MG63 (cell line): Measurements from ENCODE around the gene MLH3. TPM values are rescaled to one million over a fixed set of nuclear protein-coding genes. Genes with fewer than 3 reads are reported as not detected.
"Not testable (repeated sequence)": the region's sequence is repeated elsewhere in the genome, so short reads cannot be mapped to it uniquely, and the experiment has no call there.

Experiments used
- DNase-seq: peaks from one replicate; pipeline ENCODE4 v3.0.0-alpha.2; 2020
- H3K27me3 ChIP-seq: fragments of 250-450 bp; sonication (Bioruptor Pico); 2 replicates; pipeline ENCODE4 v1.5.1; 2020; ENCODE audit warnings: mild to moderate bottlenecking, moderate library complexity
- H3K36me3 ChIP-seq: fragments of 250-450 bp; sonication (Bioruptor Pico); 2 replicates; pipeline ENCODE4 v1.5.1; 2020; ENCODE audit warnings: mild to moderate bottlenecking, moderate library complexity
- H3K4me3 ChIP-seq: fragments of 250-450 bp; sonication (Bioruptor Pico); 2 replicates; pipeline ENCODE4 v1.5.1; 2020; ENCODE audit warnings: mild to moderate bottlenecking, moderate library complexity
- H3K9me3 ChIP-seq: fragments of 250-450 bp; sonication (Bioruptor Pico); 2 replicates; pipeline ENCODE4 v1.5.1; 2020; ENCODE audit warnings: mild to moderate bottlenecking, moderate library complexity
- total RNA-seq: library from RNA; depleted of rRNA; stranded (reverse); fragments of >200 nt; shearing (Covaris generic); gene quantifications from 2 replicates; pipeline ENCODE4 v1.2.3, GENCODE V29; 2014; ENCODE audit warnings: low replicate concordance

MLH3 gene
- total RNA-seq, 1 experiment from 2014 or later: 9.0 TPM

DNA sequence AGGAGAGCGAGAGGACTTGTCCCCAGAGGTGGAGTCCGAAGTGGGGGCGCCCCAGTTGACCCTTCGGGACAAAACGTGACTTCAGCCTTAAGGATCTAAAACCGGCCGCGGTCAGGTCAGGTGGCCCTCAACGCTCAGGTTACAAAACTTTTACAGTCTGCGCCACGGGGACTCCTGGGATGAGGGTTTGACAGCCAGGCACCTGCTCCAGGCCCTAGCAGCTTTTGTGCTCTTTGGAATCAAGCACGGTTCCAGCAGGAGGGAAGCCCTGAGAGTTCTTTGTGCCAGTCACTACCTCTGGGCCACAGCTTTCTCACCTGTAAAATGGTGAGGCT is 18.5 kb upstream of the MLH3 start:
- Histone ChIP-seq H3K9me3 (no peaks in the 10 kb centered on the region), H3K4me3 (peak overlapping the region; percentile 45), H3K36me3 (no peaks in the 10 kb centered on the region), H3K27me3 (no peaks in the 10 kb centered on the region)
- no peak for DNase-seq

DNA sequence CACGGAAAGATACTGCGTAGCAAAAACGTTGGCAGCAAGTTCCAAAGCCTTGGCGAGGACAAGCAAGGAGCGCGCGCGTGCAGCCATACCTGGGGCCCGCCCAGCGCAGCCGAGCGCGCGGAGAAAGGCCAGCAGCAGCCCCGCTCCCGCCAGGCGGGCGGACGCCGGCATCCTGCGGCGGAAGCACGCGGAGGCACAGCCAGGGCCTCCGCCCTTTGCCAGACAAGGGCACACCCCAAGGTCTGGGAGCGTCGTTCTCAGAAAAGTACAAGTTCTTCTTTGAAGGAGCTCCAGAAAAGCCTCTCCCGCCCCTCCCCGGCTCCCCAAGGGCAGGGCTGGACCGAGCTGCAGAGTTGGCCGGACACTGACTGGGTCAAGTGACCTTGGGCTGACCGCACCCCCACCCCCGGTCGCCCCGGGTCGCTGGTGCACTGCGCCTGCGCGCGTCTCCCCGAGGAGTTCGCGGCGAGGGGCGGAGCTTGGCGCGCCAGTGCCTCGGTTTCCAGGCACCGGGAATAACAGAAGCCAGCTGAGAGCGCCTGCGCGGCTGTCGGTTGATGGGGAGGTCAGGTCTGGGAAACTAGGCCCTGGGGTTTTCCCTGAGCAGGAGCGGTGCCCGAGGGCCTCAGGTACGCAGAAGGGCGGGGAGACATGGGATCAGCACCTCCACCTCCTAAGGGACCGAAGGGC is 18.0 kb upstream of the MLH3 start, which contains the start of gene ZC2HC1C:
TSS of gene ZC2HC1C (plus strand) at position 521 of the 690 bp plus-strand sequence. CDS start 933 bp downstream, outside the sequence.
- H3K27me3 ChIP-seq: no peaks in the 10 kb centered on the region
- H3K36me3 ChIP-seq: no peaks in the 10 kb centered on the region
- DNase-seq: peak; percentile 87
- H3K9me3 ChIP-seq: no peaks in the 10 kb centered on the region
- H3K4me3 ChIP-seq: peak within 1 kb of the TSS; percentile 45

DNA sequence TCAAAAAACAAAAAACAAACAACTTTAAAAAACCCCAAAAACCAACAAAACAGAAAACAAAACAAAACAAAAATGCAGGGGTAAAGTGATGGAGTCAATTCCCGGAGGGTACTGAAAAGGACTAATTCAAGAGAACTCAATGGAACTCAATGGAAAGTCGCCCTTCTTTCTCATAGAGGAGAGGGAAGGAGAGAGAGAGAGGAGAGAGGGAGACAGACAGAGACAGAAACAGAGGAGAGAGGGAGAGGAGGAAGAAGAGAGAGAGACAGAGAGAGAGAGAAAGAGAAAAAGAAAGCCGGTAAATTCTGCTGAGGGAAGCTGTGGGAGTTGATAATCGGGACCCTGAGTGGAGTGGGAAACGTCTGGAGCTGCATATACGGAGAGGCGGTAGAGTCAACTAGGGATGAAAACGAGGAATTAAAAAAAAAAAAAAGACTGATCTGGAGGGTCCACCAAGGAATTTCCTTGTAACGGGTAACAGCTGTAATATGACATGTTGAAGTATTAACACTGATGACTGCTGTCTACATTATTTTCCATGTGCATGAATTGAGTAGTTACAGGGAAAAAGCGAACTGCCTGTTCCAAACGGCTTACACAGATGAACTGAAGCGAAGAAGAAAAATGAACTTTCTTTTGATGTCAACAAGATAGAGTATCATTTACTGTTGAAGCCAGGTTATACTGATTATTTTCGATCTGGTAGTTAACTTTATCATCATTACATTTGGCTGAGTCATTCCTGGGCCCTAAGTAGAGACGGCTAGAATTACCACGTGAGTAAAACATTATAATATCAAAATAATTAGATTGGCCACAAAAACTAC is 17.2 kb upstream of the MLH3 start:
- H3K36me3 ChIP-seq: no peaks in the 10 kb centered on the region
- H3K27me3 ChIP-seq: no peaks in the 10 kb centered on the region
- H3K4me3 ChIP-seq: peak overlapping the region; percentile 45
- no peak for DNase-seq
- no peaks in the 10 kb centered on the region for H3K9me3 ChIP-seq

DNA sequence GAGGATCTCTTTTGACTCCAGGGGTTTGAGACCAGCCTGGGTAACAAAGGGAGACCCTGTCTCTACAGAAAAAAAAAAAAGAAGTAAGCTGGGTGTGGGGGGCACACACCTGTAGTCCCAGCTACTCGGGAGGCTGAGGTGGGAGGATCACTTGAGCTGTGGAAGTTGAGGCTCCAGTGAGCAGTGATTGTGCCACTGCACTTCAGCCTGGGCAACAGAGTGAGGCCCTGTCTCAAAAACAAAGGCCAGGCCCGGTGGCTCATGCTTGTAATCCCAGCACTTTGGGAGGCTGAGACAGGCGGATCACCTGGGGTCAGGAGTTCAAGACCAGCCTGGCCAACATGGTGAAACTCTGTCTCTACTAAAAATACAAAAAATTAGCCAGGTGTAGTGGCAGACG is 16.5 kb upstream of the MLH3 start:
- not testable (repeated sequence) for H3K36me3 ChIP-seq, H3K27me3 ChIP-seq, H3K9me3 ChIP-seq, DNase-seq
- peak overlapping the region; percentile 45 for H3K4me3 ChIP-seq

DNA sequence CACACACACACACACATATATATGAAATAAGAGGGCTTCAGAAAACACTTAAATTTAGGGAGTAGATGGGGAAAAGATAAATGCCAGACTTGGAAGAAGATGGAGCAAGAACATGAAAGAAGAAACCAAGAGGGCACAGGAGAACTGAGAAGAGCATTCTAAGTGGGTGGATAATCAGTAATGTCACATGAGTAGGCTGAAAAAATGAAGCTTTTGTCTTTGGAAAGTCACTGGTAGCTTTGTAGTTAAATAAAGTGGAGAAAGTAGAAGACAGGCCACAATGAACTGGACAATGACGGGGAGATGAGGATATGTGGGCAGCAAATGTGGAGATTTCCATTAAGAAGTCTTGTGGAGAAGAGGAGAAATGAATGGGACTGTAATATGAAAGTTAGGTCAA is 15.9 kb upstream of the MLH3 start:
- Histone ChIP-seq H3K27me3 (no peaks in the 10 kb centered on the region), H3K36me3 (no peaks in the 10 kb centered on the region), H3K4me3 (no peak overlapping the region), H3K9me3 (no peaks in the 10 kb centered on the region)
- DNase-seq: no peak

DNA sequence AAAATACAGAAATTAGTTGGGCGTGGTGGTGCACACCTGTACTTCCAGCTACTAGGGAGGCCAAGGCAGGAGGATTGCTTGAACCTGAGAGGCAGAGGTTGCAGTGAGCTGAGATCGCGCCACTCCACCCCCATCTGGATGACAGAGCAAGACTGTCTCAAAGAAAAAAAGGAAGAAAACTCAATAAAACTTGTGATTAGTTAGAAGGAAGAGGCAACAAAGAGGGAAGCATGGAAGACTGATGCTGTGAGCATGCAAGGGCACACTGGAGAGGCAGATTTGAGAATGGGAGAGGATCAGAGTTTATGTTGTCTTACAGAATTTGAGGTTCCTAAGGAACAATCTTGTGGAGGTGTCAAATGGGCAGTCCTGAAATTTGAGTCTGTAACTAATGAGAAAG is 15.4 kb upstream of the MLH3 start:
- H3K4me3 ChIP-seq: no peak overlapping the region
- H3K27me3 ChIP-seq: no peaks in the 10 kb centered on the region
- H3K9me3 ChIP-seq: no peaks in the 10 kb centered on the region
- no peak for DNase-seq
- H3K36me3 ChIP-seq: no peaks in the 10 kb centered on the region

DNA sequence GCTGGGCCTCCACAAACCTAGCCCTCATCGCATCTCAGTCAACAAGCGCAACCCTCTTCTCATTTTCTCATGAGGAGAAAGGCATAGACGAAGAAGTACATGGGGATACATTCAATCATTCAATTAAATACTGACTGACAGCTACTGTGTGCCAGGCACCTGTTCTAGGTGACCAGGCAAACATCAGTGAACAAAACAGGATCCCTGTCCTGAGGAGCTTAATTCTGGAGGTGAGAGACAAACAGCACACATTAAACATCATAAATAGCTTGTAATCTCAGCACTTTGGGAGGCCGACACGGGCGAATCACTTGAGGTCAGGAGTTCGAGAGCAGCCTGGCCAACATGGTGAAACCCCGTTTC is 12.9 kb upstream of the MLH3 start:
- H3K27me3 ChIP-seq: no peaks in the 10 kb centered on the region
- no peaks in the 10 kb centered on the region for H3K9me3 ChIP-seq
- H3K4me3 ChIP-seq: peak overlapping the region; percentile 81
- peaks cover 11% of the 10 kb centered on the region for H3K36me3 ChIP-seq
- no peak for DNase-seq

DNA sequence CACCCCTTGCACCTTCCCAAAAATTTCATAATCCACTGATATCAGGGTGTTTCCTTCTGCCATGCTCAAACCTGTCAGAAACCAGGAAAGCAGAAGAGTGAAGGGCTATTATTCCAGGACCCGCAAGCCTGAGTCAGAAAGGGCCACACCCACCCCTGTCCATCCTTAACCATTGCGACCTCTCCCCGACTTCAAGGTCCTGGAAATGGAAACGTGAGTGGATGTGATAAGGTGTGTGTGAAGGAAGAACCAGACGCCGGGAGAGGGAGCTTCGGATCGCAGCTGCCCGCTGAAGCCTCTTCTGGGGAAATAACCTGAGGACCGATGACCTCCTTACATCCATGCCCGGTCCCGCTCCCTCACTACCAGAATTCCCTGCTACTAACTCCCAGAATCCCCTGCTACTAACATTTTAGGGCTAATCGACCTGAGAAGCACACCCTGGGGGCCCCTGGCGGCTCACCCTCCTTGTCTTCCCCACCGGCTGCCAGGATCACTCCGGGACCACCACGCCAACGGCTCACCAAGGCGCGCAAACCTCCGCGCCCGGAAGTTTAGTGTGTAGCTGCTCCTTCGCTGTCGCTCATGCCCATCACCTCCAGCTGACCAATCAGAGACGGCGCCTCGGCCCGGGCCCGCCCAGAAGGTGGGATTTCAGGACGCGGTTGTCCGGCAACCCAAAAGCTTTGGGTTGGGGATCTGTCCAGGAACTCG is 12.4 kb upstream of the MLH3 start, which contains the start of gene ACYP1:
TSS of gene ACYP1 (minus strand) at position 534 of the 714 bp plus-strand sequence. CDS start at position 63, 471 bp downstream.
- Histone ChIP-seq H3K4me3 (peak within 1 kb of the TSS; percentile 81), H3K27me3 (no peaks in the 10 kb centered on the region), H3K9me3 (no peaks in the 10 kb centered on the region), H3K36me3 (peaks cover 11% of the 10 kb centered on the region)
- DNase-seq: peak; percentile 84

DNA sequence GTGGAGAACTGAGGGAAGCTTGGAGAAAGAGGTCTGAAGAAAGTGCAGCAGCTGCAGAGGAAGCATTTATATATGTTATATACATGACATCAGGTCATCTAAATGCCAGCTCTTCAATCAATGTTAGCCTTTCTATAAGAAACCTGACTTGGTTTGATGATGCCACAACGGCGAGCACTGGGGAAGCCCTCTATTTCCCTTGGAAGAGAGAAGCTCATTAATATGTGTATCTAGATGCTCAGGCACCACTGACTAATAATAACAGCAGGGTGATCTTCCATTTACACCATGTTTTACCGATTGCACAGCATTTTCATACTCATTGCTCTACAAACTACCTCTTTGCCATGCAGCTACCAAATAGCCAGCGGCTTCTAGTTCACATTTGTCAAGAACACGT is 11.7 kb upstream of the MLH3 start:
- peaks cover 11% of the 10 kb centered on the region for H3K36me3 ChIP-seq
- H3K9me3 ChIP-seq: no peaks in the 10 kb centered on the region
- H3K27me3 ChIP-seq: no peaks in the 10 kb centered on the region
- H3K4me3 ChIP-seq: peak overlapping the region; percentile 81
- DNase-seq: no peak

DNA sequence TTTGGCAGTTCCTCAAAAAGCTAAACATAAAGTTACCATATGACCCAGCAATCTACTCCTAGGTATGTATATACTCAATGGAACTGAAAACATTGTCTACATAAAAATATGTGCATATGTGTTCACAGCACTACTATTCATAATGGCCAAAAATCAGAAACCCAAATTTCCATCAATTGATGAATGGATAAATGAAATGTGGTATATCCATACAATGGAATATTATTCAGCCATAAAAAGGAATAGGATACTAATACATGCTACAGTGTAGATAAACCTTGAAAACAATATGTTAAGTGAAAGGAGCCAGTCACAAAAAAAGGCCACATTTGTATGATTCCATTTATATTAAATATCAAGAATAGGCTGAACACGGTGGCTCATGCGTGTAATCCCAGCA is 9.2 kb upstream of the MLH3 start:
- H3K9me3 ChIP-seq: no peaks in the 10 kb centered on the region
- no peaks in the 10 kb centered on the region for H3K27me3 ChIP-seq
- peaks cover 16% of the 10 kb centered on the region for H3K36me3 ChIP-seq
- DNase-seq: no peak
- H3K4me3 ChIP-seq: no peak overlapping the region

DNA sequence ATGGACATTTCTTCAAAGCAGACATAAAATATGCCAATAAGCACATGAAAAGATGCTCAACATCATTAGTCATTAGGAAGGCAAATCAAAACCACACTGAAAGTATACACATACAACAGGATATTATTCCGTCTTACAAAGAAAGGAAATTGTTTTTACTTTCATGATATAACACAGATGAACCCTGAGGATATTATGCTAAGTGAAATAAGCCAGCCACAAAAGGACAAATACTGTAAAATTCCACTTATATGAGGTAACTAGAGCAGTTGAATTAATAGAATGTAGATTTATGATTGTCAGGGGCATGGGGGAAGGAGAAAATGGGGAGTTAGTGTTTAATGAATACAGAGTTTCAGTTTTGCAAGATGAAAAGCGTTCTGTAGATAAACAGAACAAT is 8.4 kb upstream of the MLH3 start:
- Histone ChIP-seq H3K36me3 (peaks cover 17% of the 10 kb centered on the region), H3K27me3 (no peaks in the 10 kb centered on the region), H3K9me3 (no peaks in the 10 kb centered on the region), H3K4me3 (no peak overlapping the region)
- no peak for DNase-seq

DNA sequence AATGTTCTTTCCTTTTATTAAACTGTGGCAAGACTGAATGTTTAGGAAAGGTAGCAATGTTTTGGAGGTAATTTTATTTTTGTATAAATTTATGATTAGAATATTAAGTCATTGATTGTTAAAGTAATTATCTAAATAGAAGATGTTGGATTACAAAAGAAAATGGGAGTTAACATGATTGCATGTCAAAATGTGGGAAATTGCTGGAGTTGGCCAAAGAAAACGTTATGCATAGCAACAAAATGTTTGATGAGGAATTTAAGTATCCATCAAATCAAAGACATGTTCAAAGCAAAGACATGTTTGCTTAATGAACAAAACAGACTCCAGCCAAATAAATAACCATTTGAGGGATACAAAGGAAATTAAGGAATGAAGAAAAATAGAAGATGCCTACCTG is 3.2 kb upstream of the MLH3 start:
- H3K4me3 ChIP-seq: no peak overlapping the region
- H3K36me3 ChIP-seq: peaks cover 9% of the 10 kb centered on the region
- no peak for DNase-seq
- H3K27me3 ChIP-seq: no peaks in the 10 kb centered on the region
- no peaks in the 10 kb centered on the region for H3K9me3 ChIP-seq

DNA sequence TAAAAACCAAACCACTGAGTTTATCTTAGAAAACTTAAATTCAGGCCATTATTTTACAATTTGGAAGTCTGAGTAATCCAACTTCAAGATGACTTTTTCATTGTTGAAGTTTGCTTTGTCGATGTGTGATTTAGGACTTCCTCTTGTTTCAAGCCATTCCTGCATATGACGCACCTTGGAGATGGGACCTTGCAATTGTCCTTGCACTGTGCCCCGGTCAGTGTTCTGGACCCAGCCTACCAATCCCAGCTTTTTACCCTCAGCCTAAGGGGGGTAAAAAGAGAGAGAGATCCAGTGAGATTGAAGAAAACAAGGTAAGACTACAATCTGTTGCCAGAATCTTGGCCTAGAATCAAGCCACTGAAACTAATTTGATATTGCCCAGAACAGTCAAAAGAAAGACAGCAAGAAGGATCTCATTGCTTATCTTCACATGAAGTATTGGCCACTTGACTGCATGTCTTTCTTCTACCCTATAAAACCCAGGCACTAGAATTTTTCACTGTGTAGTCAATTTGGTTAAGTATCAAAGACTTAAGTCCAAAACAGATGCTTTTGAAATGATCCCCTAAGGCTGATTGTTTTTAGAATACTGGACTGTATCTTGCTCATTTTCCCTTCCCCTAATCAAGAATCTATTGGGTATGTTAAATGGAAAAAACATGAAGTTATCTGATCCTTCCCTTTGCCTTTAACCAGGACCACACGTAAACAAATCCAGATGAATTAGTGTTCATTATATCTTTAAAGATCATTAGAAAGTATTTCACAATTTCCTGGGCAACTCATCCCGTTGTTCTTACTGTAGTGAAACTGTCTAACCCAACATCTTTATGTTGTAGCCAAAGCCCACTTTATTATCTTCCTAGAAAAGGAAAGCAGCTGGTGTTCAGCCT is 2.4 kb upstream of the MLH3 start:
- H3K27me3 ChIP-seq: no peaks in the 10 kb centered on the region
- peaks cover 16% of the 10 kb centered on the region for H3K36me3 ChIP-seq
- H3K4me3 ChIP-seq: no peak overlapping the region
- no peaks in the 10 kb centered on the region for H3K9me3 ChIP-seq
- no peak for DNase-seq

DNA sequence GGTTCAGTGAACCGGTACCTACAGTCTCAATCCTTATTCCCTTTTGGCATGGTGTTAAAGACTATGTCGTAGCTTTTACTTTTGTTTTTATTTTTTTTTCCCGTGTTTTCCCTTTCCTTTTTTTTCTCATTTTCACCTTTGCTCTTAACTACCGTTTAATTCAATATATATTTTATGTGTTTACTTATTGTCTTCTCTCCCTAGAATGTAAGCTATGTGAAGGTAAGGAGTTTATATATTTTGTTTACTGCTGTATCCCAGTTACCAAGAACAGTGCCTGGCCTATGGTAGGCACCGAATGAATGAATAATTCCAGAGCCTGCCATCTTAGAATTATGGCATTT is 261 bp upstream of the MLH3 start:
- Histone ChIP-seq H3K27me3 (no peaks in the 10 kb centered on the region), H3K36me3 (peaks cover 18% of the 10 kb centered on the region), H3K4me3 (peak overlapping the region; percentile 59), H3K9me3 (no peaks in the 10 kb centered on the region)
- DNase-seq: no peak

DNA sequence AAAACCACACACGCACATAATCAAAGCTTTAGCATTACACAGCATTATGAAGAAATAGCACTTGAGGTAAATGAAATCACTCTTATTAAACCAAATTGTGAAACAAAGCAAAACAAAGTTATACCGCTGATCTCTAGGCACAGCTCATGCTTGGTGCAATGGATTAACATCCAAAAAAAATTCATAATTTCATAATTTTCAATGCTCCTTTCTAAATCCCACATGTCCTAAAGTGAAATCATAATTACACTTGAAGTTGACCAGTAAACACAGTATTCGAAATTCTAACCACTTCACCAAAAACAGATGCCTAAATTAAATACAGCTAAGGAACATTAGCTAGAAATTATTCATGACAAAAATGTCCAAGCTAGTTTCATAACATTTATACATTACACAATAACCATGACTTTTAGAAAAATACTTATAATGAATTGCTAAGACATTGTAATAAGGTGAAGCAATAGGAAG is 1.5 kb downstream of the MLH3 start:
- no peaks in the 10 kb centered on the region for H3K9me3 ChIP-seq
- no peak overlapping the region; the same call in 1 of the 2 replicates for H3K4me3 ChIP-seq
- no peak for DNase-seq
- H3K27me3 ChIP-seq: no peaks in the 10 kb centered on the region
- H3K36me3 ChIP-seq: peaks cover 12% of the 10 kb centered on the region

DNA sequence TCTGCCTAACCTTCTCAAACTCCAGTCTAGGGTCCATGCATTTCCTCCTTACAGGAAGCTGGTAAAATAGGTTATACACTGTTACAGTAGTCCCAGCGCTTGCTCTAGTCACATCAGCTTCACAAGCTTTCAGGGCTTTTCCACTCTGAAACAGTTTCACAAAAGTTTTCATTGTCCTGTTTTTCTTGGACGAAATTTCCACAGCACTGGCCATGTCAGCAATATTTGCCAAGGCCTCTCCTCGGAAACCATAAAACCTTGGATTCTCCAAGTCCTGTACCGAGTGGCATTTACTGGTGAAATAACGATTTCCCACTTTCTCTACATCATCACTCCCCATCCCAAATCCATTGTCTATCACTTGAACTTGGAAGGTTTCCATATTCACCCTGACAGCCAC is 2.1 kb downstream of the MLH3 start:
- Histone ChIP-seq H3K27me3 (no peaks in the 10 kb centered on the region), H3K36me3 (peaks cover 12% of the 10 kb centered on the region), H3K9me3 (no peaks in the 10 kb centered on the region), H3K4me3 (no peak overlapping the region)
- DNase-seq: no peak
